Neural cell (in vitro differentiated cells): ENCODE data around the gene FZR1. TPM values are rescaled to one million over a fixed set of nuclear protein-coding genes. Genes with fewer than 3 reads are reported as not detected.

Source experiments
- H2AFZ ChIP-seq: fragments of 200-600, 300-800 bp; sonication (generic), shearing (Covaris generic); 2 replicates; pipeline ENCODE4 v1.6.0; 2014; ENCODE audit warnings: low read depth, mild to moderate bottlenecking, antibody characterized with exemption, low read length, moderate library complexity
- H3F3A ChIP-seq: fragments of 200-600 bp; shearing (Covaris generic); 2 replicates; pipeline ENCODE4 v1.6.1; 2016; ENCODE audit warnings: mild to moderate bottlenecking, moderate library complexity, mixed read lengths, antibody characterized with exemption, low read length; ENCODE audit not compliant: insufficient read depth, poor library complexity, severe bottlenecking
- H3K27ac ChIP-seq: fragments of 200-600, 300-800 bp; sonication (generic), shearing (Covaris generic); 2 replicates; pipeline ENCODE4 v1.5.1; 2014; ENCODE audit warnings: mild to moderate bottlenecking, low read length, moderate library complexity
- H3K27me3 ChIP-seq: fragments of 300-800, 200-600 bp; sonication (generic), shearing (Covaris generic); 2 replicates; pipeline ENCODE4 v1.6.0; 2014; ENCODE audit warnings: mild to moderate bottlenecking, low read depth, low read length, moderate library complexity; ENCODE audit not compliant: insufficient read depth
- H3K36me3 ChIP-seq: fragments of 300-800, 200-600 bp; sonication (generic), shearing (Covaris generic); 2 replicates; pipeline ENCODE4 v1.5.1; 2014; ENCODE audit warnings: mild to moderate bottlenecking, antibody characterized with exemption, low read length, moderate library complexity; ENCODE audit not compliant: insufficient read depth
- H3K4me2 ChIP-seq: fragments of 300-800, 200-600 bp; sonication (generic), shearing (Covaris generic); 2 replicates; pipeline ENCODE4 v1.6.0; 2014; ENCODE audit warnings: mild to moderate bottlenecking, low read length
- H3K4me3 ChIP-seq: fragments of 300-800, 200-600 bp; sonication (generic), shearing (Covaris generic); 2 replicates; pipeline ENCODE4 v1.5.1; 2014; ENCODE audit warnings: mild to moderate bottlenecking, low read length, moderate library complexity
- H3K79me2 ChIP-seq: fragments of 200-600 bp; shearing (Covaris generic); replicated peaks from 2 replicates; pipeline ENCODE4 v1.6.0; 2014; ENCODE audit warnings: mild to moderate bottlenecking, low read length, moderate library complexity; ENCODE audit not compliant: insufficient read depth
- H3K9ac ChIP-seq: fragments of 300-800, 200-600 bp; sonication (generic), shearing (Covaris generic); 2 replicates; pipeline ENCODE4 v1.6.1; 2016; ENCODE audit warnings: mild to moderate bottlenecking, low read length, mixed read lengths
- H3K9me2 ChIP-seq: fragments of 200-600 bp; shearing (Covaris generic); 2 replicates; pipeline ENCODE4 v1.6.1; 2016; ENCODE audit warnings: mild to moderate bottlenecking, low read length, mixed read lengths; ENCODE audit not compliant: insufficient read depth
- H3K9me3 ChIP-seq: fragments of 200-600, 300-800 bp; sonication (generic), shearing (Covaris generic); 2 replicates; pipeline ENCODE4 v1.6.1; 2016; ENCODE audit warnings: mild to moderate bottlenecking, mixed run types, low read length, moderate library complexity, mixed read lengths
- H4K20me1 ChIP-seq: fragments of 200-600 bp; shearing (Covaris generic); 2 replicates; pipeline ENCODE4 v1.6.1; 2016; ENCODE audit warnings: mild to moderate bottlenecking, mixed run types; ENCODE audit not compliant: insufficient read depth
- CTCF ChIP-seq: fragments of 450-650 bp; IDR thresholded peaks from 2 replicates; pipeline ENCODE4 v1.5.1; 2014; ENCODE audit warnings: antibody characterized with exemption, mild to moderate bottlenecking, moderate library complexity; ENCODE audit not compliant: poor library complexity, severe bottlenecking
- EP300 ChIP-seq: fragments of 450-650 bp; conservative IDR thresholded peaks from 2 replicates; pipeline ENCODE4 v1.6.1; 2014; ENCODE audit warnings: antibody characterized with exemption, mild to moderate bottlenecking, moderate library complexity; ENCODE audit not compliant: poor library complexity, severe bottlenecking
- EZH2 ChIP-seq: fragments of 200-600, 300-800 bp; shearing (Covaris generic), sonication (generic); IDR thresholded peaks from 2 replicates; pipeline ENCODE4 v1.6.1; 2014; ENCODE audit warnings: antibody characterized with exemption, low read length, borderline replicate concordance, mild to moderate bottlenecking; ENCODE audit not compliant: insufficient read depth, poor library complexity, severe bottlenecking
- MXI1 ChIP-seq: fragments of 450-650 bp; conservative IDR thresholded peaks from 2 replicates; pipeline ENCODE4 v1.6.1; 2014; ENCODE audit warnings: antibody characterized with exemption, mild to moderate bottlenecking; ENCODE audit not compliant: poor library complexity, severe bottlenecking
- POLR2AphosphoS5 ChIP-seq: IDR thresholded peaks from 2 replicates; pipeline ENCODE4 v1.6.1; 2012
- RAD21 ChIP-seq: fragments of 450-650 bp; conservative IDR thresholded peaks from 2 replicates; pipeline ENCODE4 v1.6.1; 2014; ENCODE audit warnings: antibody characterized with exemption, mild to moderate bottlenecking, moderate library complexity
- SMC3 ChIP-seq: fragments of 450-650 bp; conservative IDR thresholded peaks from 2 replicates; pipeline ENCODE4 v1.6.1; 2014; ENCODE audit warnings: antibody characterized with exemption, mild to moderate bottlenecking, moderate library complexity; ENCODE audit not compliant: poor library complexity
- TAF1 ChIP-seq: IDR thresholded peaks from 2 replicates; pipeline ENCODE4 v1.6.1; 2012; ENCODE audit warnings: low read depth
- polyA plus RNA-seq: library from polyadenylated mRNA; depleted of rRNA; stranded (reverse); fragments of >200 nt; gene quantifications from 2 replicates; pipeline ENCODE4 v1.2.3, GENCODE V29; 2014
- TF ChIP-seq, protein P1 (sequence below): IDR thresholded peaks from 2 replicates; pipeline ENCODE4 v1.6.1; 2012; ENCODE audit warnings: borderline replicate concordance

The FZR1 gene
- polyA plus RNA-seq, 1 donor from 2014 or later, result 55.7 TPM

- peaks cover 31% of the 10 kb centered on the region for H4K20me1 ChIP-seq
- H3K4me2 ChIP-seq, result no peak overlapping the region
- H3F3A ChIP-seq, result no peaks in the 10 kb centered on the region
- H3K4me3 ChIP-seq, result no peak overlapping the region
- H3K27ac ChIP-seq, result no peak overlapping the region
- H3K27me3 ChIP-seq, result no peaks in the 10 kb centered on the region
- H3K36me3 ChIP-seq, result no peaks in the 10 kb centered on the region
- peaks cover 55% of the 10 kb centered on the region for H3K79me2 ChIP-seq
- H3K9me3 ChIP-seq, result no peaks in the 10 kb centered on the region
- no peaks in the 10 kb centered on the region for H3K9me2 ChIP-seq
- TF ChIP-seq EZH2 (no peak), POLR2AphosphoS5 (no peak), EP300 (no peak), CTCF (no peak), SMC3 (no peak), MXI1 (no peak), RAD21 (no peak), TAF1 (no peak)
- TF ChIP-seq, protein P1, sequence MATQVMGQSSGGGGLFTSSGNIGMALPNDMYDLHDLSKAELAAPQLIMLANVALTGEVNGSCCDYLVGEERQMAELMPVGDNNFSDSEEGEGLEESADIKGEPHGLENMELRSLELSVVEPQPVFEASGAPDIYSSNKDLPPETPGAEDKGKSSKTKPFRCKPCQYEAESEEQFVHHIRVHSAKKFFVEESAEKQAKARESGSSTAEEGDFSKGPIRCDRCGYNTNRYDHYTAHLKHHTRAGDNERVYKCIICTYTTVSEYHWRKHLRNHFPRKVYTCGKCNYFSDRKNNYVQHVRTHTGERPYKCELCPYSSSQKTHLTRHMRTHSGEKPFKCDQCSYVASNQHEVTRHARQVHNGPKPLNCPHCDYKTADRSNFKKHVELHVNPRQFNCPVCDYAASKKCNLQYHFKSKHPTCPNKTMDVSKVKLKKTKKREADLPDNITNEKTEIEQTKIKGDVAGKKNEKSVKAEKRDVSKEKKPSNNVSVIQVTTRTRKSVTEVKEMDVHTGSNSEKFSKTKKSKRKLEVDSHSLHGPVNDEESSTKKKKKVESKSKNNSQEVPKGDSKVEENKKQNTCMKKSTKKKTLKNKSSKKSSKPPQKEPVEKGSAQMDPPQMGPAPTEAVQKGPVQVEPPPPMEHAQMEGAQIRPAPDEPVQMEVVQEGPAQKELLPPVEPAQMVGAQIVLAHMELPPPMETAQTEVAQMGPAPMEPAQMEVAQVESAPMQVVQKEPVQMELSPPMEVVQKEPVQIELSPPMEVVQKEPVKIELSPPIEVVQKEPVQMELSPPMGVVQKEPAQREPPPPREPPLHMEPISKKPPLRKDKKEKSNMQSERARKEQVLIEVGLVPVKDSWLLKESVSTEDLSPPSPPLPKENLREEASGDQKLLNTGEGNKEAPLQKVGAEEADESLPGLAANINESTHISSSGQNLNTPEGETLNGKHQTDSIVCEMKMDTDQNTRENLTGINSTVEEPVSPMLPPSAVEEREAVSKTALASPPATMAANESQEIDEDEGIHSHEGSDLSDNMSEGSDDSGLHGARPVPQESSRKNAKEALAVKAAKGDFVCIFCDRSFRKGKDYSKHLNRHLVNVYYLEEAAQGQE, result no peak
- H2AFZ ChIP-seq, result no peak overlapping the region
- H3K9ac ChIP-seq, result no peak overlapping the region
Observed at GRCh38 chr19:3513229-3514140, 7.4 kb downstream of the FZR1 start.

GRCh38 chr19:3514930-3515329 lies 8.8 kb downstream of the FZR1 start:
- Histone ChIP-seq H3K27ac (no peak overlapping the region), H3K4me2 (no peak overlapping the region), H3K36me3 (no peaks in the 10 kb centered on the region)

More at GRCh38 chr19:3514930-3515329, 8.8 kb downstream of the FZR1 start:
- Histone ChIP-seq H3K4me3 (no peak overlapping the region), H3K9me3 (no peaks in the 10 kb centered on the region), H3F3A (no peaks in the 10 kb centered on the region), H2AFZ (no peak overlapping the region), H3K9me2 (no peaks in the 10 kb centered on the region), H4K20me1 (peaks cover 34% of the 10 kb centered on the region), H3K27me3 (no peaks in the 10 kb centered on the region), H3K9ac (no peak overlapping the region), H3K79me2 (peaks cover 53% of the 10 kb centered on the region)
- no peak for TF ChIP-seq RAD21
- no peak for TF ChIP-seq EZH2
- no peak for TF ChIP-seq MXI1
- TF ChIP-seq CTCF, result no peak
- no peak for TF ChIP-seq EP300
- TF ChIP-seq POLR2AphosphoS5, result no peak
- TF ChIP-seq, protein P1, result no peak
- TF ChIP-seq SMC3, result no peak
- no peak for TF ChIP-seq TAF1
